AG04449 (cell line): ENCODE data around the gene ZNF385C.

Experiments used
- CTCF ChIA-PET: fragments of 350-600 bp; formaldehyde crosslinking; extraction: SDS; loops from one replicate; lab custom pipeline; 2021; ENCODE audit warnings: antibody characterized with exemption; lab: Yijun Ruan, JAX
- POLR2A ChIA-PET: fragments of 400-600, 350-600 bp; formaldehyde crosslinking; extraction: SDS; loops from one replicate; lab custom pipeline; 2020; ENCODE audit warnings: antibody characterized with exemption, inconsistent platforms; lab: Yijun Ruan, JAX
- DNase-seq: peaks from one replicate; pipeline ENCODE4 v3.0.0-alpha.2; 2010; ENCODE audit warnings: low read depth, low spot score
- H3K4me3 ChIP-seq: 2 replicates; pipeline ENCODE4 v1.5.1; 2011; ENCODE audit warnings: low read depth, mild to moderate bottlenecking, control low read depth, low read length
- TF ChIP-seq, protein P1 (sequence below): IDR thresholded peaks from one replicate; pipeline ENCODE4 v1.5.1; 2011; ENCODE audit warnings: mild to moderate bottlenecking, moderate library complexity, low read length, control low read depth, inconsistent platforms; ENCODE audit not compliant: insufficient read depth; ENCODE audit errors: missing control alignments

The ZNF385C gene

DNA sequence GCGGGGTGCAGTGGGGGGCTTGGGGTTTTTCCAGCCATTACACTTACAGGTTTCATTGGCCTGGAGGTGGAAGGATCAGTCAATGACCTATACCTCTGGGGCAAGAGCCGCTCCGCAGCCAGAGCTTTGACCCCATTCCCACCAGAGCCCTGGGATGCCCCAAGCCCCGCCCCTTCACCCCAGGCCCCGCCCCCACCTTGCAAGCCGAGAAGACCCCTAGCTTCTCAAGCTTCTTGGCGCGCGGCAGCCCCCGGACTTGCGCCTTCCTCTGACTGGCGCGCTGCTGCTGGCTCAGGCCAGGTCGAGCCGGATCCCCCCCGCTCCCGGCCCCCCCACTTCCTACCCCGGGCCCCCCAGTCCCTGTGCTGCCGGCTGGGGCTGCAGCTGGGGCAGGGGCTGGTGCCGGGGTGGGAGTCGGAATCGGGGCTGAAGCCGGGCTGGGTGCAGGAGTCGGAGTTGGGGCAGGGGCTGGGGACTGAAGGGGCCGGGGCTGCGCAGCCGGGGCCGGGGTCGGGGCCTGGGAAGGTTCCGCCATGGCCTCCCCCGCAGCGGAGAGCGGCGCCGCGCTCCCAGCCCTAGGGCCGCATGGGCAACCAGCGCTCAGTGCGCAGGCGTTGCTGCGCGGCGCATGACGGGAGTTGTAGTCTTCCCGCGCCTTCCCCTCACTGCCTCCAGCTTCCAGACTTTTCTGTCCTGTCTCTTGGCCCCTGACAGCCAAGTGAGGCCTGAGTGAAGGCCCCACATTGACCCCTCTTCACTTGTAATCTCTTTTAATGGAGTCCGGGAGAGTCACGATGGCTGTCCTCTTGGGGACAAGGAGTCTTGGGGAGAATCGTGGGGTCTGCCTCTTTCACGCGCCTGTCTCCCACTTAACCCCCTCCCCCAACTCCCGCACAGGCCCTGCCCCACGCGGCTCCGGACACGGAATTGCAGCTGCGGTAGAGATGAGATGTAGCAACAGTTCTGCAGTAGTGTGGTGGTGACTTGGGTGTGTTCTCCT lies 22.8 kb upstream of the ZNF385C start, which contains the start of gene KAT2A:
TSS of gene KAT2A (minus strand) at position 598 of the 1,000 bp plus-strand sequence. CDS start at position 535, 63 bp downstream.
- H3K4me3 ChIP-seq = peak within 1 kb of the TSS; percentile 62
- CTCF ChIA-PET = interaction anchor here (0.9 to 25.6 kb wide), 12 partner anchors 9 to 268 kb away, joined by 3 to 451 read pairs (median 4); partner anchors contain the start of genes CNP, DHX58, DNAJC7 and NKIRAS2
- POLR2A ChIA-PET = interaction anchor here (0.5 to 1.4 kb wide), 4 partner anchors 8 to 35 kb away, joined by 3 to 4 read pairs (median 4); partner anchors contain the start of gene ZNF385C
- TF ChIP-seq, protein P1, sequence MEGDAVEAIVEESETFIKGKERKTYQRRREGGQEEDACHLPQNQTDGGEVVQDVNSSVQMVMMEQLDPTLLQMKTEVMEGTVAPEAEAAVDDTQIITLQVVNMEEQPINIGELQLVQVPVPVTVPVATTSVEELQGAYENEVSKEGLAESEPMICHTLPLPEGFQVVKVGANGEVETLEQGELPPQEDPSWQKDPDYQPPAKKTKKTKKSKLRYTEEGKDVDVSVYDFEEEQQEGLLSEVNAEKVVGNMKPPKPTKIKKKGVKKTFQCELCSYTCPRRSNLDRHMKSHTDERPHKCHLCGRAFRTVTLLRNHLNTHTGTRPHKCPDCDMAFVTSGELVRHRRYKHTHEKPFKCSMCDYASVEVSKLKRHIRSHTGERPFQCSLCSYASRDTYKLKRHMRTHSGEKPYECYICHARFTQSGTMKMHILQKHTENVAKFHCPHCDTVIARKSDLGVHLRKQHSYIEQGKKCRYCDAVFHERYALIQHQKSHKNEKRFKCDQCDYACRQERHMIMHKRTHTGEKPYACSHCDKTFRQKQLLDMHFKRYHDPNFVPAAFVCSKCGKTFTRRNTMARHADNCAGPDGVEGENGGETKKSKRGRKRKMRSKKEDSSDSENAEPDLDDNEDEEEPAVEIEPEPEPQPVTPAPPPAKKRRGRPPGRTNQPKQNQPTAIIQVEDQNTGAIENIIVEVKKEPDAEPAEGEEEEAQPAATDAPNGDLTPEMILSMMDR = no peak
- no peak for DNase-seq

DNA sequence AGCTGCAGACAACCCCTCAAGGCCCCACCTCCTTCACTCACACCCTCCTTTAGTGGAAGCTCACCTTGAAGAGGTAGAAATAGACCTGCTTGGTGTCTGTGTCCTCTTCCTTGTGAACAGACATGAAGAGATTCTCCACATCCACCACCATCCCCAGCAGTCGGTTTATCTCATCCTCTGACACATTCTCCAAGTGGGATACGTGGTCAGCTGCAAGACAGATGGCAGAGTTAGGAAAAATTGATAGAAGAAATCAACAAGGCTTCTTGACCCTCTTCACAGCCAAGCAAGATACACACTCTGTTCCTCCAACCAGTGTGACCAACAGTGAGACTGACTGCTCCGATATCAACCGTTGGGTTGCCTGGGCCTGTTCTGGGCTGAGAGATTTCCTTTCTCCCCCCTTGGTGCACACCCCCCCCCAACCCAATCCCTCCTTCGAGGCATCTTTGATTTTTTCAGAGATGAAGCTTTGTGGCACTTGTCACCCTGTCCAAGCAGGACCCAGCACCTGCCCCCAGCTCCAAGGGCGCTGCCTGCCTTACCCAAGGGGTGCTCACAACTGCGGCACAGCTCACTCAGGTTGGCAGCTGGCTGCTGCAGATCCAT lies 22.0 kb upstream of the ZNF385C start:
- H3K4me3 ChIP-seq = peak overlapping the region; percentile 62
- DNase-seq = no peak
- CTCF ChIA-PET = interaction anchor here (0.6 to 25.6 kb wide), 16 partner anchors 8 to 407 kb away, joined by 3 to 451 read pairs (median 4); partner anchors contain the start of genes CNP, DHX58, DNAJC7 and NKIRAS2
- POLR2A ChIA-PET = no interaction called here
- TF ChIP-seq, protein P1 = no peak

DNA sequence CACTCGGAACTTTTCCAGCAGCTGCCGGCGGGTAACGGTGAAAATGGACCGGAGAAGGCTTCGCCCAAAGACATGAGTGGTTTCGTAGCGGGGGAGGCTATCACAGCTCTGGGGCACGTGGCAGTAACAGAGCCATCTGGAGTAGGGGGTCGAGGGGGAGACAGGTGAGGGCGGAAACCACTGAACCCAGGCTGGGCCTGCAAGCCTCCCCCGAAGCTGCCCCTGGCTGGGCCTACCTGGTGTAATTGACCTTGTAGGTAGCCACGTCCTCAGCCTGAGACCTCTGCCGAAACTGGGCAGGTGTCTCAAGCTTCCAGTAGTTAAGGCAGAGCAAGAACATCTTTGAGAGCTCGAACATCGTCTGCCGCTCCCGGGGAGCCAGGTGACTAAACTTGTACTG lies 21.0 kb upstream of the ZNF385C start:
- TF ChIP-seq, protein P1 = no peak
- DNase-seq = no peak
- CTCF ChIA-PET = interaction anchor here (1.0 to 25.6 kb wide), 15 partner anchors 8 to 164 kb away, joined by 3 to 451 read pairs (median 7); partner anchors contain the start of genes CNP, DHX58, DNAJC7 and KCNH4
- no peak overlapping the region for H3K4me3 ChIP-seq
- POLR2A ChIA-PET = no interaction called here

DNA sequence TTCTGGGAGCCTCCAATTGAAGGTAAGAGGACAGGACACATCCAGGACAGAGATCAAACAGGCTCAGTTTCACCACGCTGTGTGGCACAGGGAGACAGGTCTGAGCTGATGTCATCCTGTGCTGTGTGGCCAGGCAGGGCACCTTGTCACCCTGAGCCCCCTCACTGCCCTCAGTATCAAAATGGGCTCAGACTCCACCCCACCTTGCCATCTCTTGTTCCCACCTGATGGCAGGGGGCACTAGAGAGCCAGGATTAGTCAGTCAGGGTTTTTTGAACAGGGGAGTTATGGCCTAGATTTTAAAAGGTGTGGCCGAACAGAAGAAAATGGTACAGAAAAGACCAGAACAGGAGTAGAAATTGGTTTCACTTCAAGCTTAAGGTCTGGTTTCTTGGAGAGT lies 20.3 kb upstream of the ZNF385C start:
- CTCF ChIA-PET = interaction anchor here (1.0 to 25.6 kb wide), 14 partner anchors 9 to 409 kb away, joined by 3 to 451 read pairs (median 8); partner anchors contain the start of genes CNP, DNAJC7, KCNH4 and NKIRAS2
- no peak overlapping the region for H3K4me3 ChIP-seq
- POLR2A ChIA-PET = no interaction called here
- DNase-seq = no peak
- TF ChIP-seq, protein P1 = peak; percentile 27

DNA sequence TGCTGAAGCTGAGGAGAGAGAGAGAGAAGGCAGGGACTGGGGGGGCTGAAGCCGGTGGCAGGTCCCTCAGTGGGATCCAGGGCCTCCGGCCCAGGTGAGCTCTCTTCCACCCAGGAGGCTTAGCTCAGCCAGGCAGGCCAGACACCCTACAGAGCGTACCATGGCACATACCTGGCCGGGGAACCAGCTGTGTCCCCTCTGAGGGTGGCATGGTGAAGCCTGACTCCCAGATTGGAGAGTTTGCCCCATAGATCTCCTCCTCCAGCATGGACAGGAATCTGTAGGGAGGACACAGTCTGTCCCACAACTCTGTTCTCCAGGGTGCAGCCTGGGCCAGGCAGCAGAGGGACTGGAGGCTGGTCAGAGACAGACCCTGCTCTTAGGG lies 19.8 kb upstream of the ZNF385C start:
- POLR2A ChIA-PET = no interaction called here
- TF ChIP-seq, protein P1 = no peak
- CTCF ChIA-PET = interaction anchor here (0.9 to 25.6 kb wide), 14 partner anchors 9 to 409 kb away, joined by 3 to 451 read pairs (median 7); partner anchors contain the start of genes CNP, DNAJC7, KCNH4 and NKIRAS2

More for the DNA sequence above, 19.8 kb upstream of the ZNF385C start:
- DNase-seq = no peak
- no peak overlapping the region for H3K4me3 ChIP-seq
